HEK293 (cell line): ENCODE results near the gene ORAI2.
A peak's percentile ranks its signal among the peaks of the same experiment; 100 is the strongest.

Experiments used
- AEBP2 ChIP-seq: fragments of 450-650 bp; formaldehyde crosslinking; IDR thresholded peaks from 2 replicates; pipeline ENCODE4 v1.5.1; 2016; ENCODE audit warnings: missing biosample characterization, missing genetic modification characterization, borderline replicate concordance
- HOXA7 ChIP-seq: sonication (generic); formaldehyde crosslinking; IDR thresholded peaks from 2 replicates; pipeline ENCODE4 v1.8.1; 2022; ENCODE audit warnings: missing genetic modification reagents, borderline replicate concordance
- MEIS1 ChIP-seq: sonication (generic); formaldehyde crosslinking; IDR thresholded peaks from 2 replicates; pipeline ENCODE4 v1.8.1; 2022; ENCODE audit warnings: missing genetic modification reagents, mild to moderate bottlenecking, borderline replicate concordance
- PBX3 ChIP-seq: sonication (generic); formaldehyde crosslinking; IDR thresholded peaks from 2 replicates; pipeline ENCODE4 v1.8.1; 2022; ENCODE audit warnings: mild to moderate bottlenecking, moderate library complexity, missing genetic modification reagents
- PRDM6 ChIP-seq: fragments of 450-650 bp; formaldehyde crosslinking; IDR thresholded peaks from 2 replicates; pipeline ENCODE4 v1.5.1; 2017; ENCODE audit warnings: missing biosample characterization, missing genetic modification characterization
- REPIN1 ChIP-seq: fragments of 450-650 bp; formaldehyde crosslinking; IDR thresholded peaks from 2 replicates; pipeline ENCODE4 v1.5.1; 2017; ENCODE audit warnings: missing biosample characterization, missing genetic modification characterization, low read depth
- SETDB1 ChIP-seq: IDR thresholded peaks from one replicate; pipeline ENCODE4 v1.6.1; 2017; ENCODE audit warnings: mild to moderate bottlenecking, low read length, moderate library complexity, mixed read lengths; ENCODE audit not compliant: insufficient read length
- YY1 ChIP-seq: fragments of 450-650 bp; formaldehyde crosslinking; IDR thresholded peaks from 2 replicates; pipeline ENCODE4 v1.5.1; 2018; ENCODE audit warnings: missing biosample characterization, missing genetic modification characterization
- ZBTB17 ChIP-seq: fragments of 450-650 bp; formaldehyde crosslinking; IDR thresholded peaks from 2 replicates; pipeline ENCODE4 v1.5.1; 2016; ENCODE audit warnings: missing biosample characterization, missing genetic modification characterization
- ZBTB44 ChIP-seq: fragments of 450-650 bp; IDR thresholded peaks from 2 replicates; pipeline ENCODE4 v1.5.1; 2018; ENCODE audit warnings: missing biosample characterization, mild to moderate bottlenecking, missing genetic modification characterization
- ZEB2 ChIP-seq: fragments of 450-650 bp; formaldehyde crosslinking; IDR thresholded peaks from 2 replicates; pipeline ENCODE4 v1.5.1; 2016; ENCODE audit warnings: missing biosample characterization, missing genetic modification characterization
- ZNF114 ChIP-seq: fragments of 450-650 bp; formaldehyde crosslinking; IDR thresholded peaks from 2 replicates; pipeline ENCODE4 v1.5.0; 2017; ENCODE audit warnings: missing biosample characterization, missing genetic modification characterization
- ZNF157 ChIP-seq: fragments of 450-650 bp; formaldehyde crosslinking; IDR thresholded peaks from 2 replicates; pipeline ENCODE4 v1.5.1; 2016; ENCODE audit warnings: missing biosample characterization, missing genetic modification characterization
- ZNF18 ChIP-seq: fragments of 450-650 bp; formaldehyde crosslinking; IDR thresholded peaks from 2 replicates; pipeline ENCODE4 v1.5.1; 2016; ENCODE audit warnings: missing biosample characterization, missing genetic modification characterization
- ZNF202 ChIP-seq: fragments of 450-650 bp; formaldehyde crosslinking; IDR thresholded peaks from 2 replicates; pipeline ENCODE4 v1.5.1; 2016; ENCODE audit warnings: missing biosample characterization, missing genetic modification characterization, borderline replicate concordance
- ZNF274 ChIP-seq, 2 experiments: fragments of 200-500 bp in 1 of 2; fragments of 450-650 bp in 1 of 2; sonication (Bioruptor generic) in 1 of 2; formaldehyde crosslinking in 1 of 2; IDR thresholded peaks; 2 replicates each; pipeline versions ENCODE4 v1.5.1 to v1.6.1; 2014 to 2016; ENCODE audit warnings: borderline replicate concordance in 1 of 2, inconsistent platforms in 1 of 2, low read length in 1 of 2, missing biosample characterization in 1 of 2, missing genetic modification characterization in 1 of 2
- ZNF324 ChIP-seq: fragments of 450-650 bp; formaldehyde crosslinking; IDR thresholded peaks from 2 replicates; pipeline ENCODE4 v1.5.1; 2016; ENCODE audit warnings: missing biosample characterization, missing genetic modification characterization
- ZNF350 ChIP-seq: fragments of 450-650 bp; formaldehyde crosslinking; IDR thresholded peaks from 2 replicates; pipeline ENCODE4 v1.5.0; 2017; ENCODE audit warnings: missing biosample characterization, mild to moderate bottlenecking, missing genetic modification characterization
- ZNF416 ChIP-seq: fragments of 450-650 bp; formaldehyde crosslinking; IDR thresholded peaks from 2 replicates; pipeline ENCODE4 v1.5.1; 2016; ENCODE audit warnings: missing biosample characterization, missing genetic modification characterization
- ZNF501 ChIP-seq: fragments of 450-650 bp; formaldehyde crosslinking; IDR thresholded peaks from 2 replicates; pipeline ENCODE4 v1.5.1; 2016; ENCODE audit warnings: missing biosample characterization, missing genetic modification characterization
- ZNF544 ChIP-seq: fragments of 450-650 bp; formaldehyde crosslinking; IDR thresholded peaks from 2 replicates; pipeline ENCODE4 v1.5.0; 2017; ENCODE audit warnings: missing biosample characterization, missing genetic modification characterization
- ZNF645 ChIP-seq: fragments of 450-650 bp; formaldehyde crosslinking; IDR thresholded peaks from 2 replicates; pipeline ENCODE4; 2016; ENCODE audit warnings: missing biosample characterization, missing genetic modification characterization
- ZNF701 ChIP-seq: fragments of 450-650 bp; formaldehyde crosslinking; IDR thresholded peaks from 2 replicates; pipeline ENCODE4 v1.5.1; 2016; ENCODE audit warnings: missing biosample characterization, missing genetic modification characterization
- ZNF768 ChIP-seq: fragments of 450-650 bp; formaldehyde crosslinking; IDR thresholded peaks from 2 replicates; pipeline ENCODE4 v1.5.1; 2018; ENCODE audit warnings: missing biosample characterization, mild to moderate bottlenecking, missing genetic modification characterization
- ZNF777 ChIP-seq: fragments of 450-650 bp; formaldehyde crosslinking; IDR thresholded peaks from 2 replicates; pipeline ENCODE4 v1.5.1; 2017; ENCODE audit warnings: missing biosample characterization, missing genetic modification characterization, borderline replicate concordance
- ZNF843 ChIP-seq: fragments of 450-650 bp; formaldehyde crosslinking; IDR thresholded peaks from 2 replicates; pipeline ENCODE4 v1.5.1; 2016; ENCODE audit warnings: missing biosample characterization, missing genetic modification characterization
- TF ChIP-seq, protein P1 (sequence below): fragments of 450-650 bp; formaldehyde crosslinking; IDR thresholded peaks from 2 replicates; pipeline ENCODE4 v1.5.1; 2017; ENCODE audit warnings: missing biosample characterization, missing genetic modification characterization
- TF ChIP-seq, protein P2 (sequence below): IDR thresholded peaks from 2 replicates; pipeline ENCODE4 v1.6.1; 2011; ENCODE audit warnings: mild to moderate bottlenecking, low read depth, low read length, borderline replicate concordance

ORAI2 gene

DNA sequence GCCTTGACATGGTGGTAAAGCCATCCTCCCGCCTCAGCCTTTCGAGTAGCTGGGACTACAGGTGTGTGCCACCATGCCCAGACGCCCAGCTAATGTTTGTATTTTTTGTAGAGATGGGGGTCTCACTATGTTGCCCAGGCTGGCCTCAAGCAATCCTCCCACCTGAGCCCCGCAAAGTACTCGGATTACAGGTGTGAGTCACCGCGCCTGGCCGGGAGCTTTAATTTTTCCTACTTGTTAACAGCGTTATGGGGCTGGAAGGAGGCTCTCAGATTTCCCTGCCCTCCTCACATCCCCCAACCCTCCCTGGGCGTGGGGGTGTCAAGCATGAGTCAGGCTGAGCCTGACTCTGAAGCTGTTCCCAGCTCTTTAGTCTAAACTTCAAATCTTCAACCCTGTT, 23.0 kb downstream of the ORAI2 start (continued):
- TF ChIP-seq ZNF701 (tag by site-specific recombination) = no peak
- TF ChIP-seq, protein P1, sequence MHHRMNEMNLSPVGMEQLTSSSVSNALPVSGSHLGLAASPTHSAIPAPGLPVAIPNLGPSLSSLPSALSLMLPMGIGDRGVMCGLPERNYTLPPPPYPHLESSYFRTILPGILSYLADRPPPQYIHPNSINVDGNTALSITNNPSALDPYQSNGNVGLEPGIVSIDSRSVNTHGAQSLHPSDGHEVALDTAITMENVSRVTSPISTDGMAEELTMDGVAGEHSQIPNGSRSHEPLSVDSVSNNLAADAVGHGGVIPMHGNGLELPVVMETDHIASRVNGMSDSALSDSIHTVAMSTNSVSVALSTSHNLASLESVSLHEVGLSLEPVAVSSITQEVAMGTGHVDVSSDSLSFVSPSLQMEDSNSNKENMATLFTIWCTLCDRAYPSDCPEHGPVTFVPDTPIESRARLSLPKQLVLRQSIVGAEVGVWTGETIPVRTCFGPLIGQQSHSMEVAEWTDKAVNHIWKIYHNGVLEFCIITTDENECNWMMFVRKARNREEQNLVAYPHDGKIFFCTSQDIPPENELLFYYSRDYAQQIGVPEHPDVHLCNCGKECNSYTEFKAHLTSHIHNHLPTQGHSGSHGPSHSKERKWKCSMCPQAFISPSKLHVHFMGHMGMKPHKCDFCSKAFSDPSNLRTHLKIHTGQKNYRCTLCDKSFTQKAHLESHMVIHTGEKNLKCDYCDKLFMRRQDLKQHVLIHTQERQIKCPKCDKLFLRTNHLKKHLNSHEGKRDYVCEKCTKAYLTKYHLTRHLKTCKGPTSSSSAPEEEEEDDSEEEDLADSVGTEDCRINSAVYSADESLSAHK (tag by site-specific recombination) = 0 out of 2 replicates have a peak, but pooled peaks have one; percentile 12
- no peak for TF ChIP-seq ZNF157 (tag by site-specific recombination)
- no peak for TF ChIP-seq ZNF777 (tag by site-specific recombination)
- TF ChIP-seq HOXA7 (CRISPR knock-in tag) = no peak
- no peak for TF ChIP-seq ZNF843 (tag by site-specific recombination)
- TF ChIP-seq ZNF645 = no peak
- no peak for TF ChIP-seq ZNF501 (tag by site-specific recombination)
- no peak for TF ChIP-seq MEIS1 (CRISPR knock-in tag)
- no peak for TF ChIP-seq YY1 (tag by site-specific recombination)
- TF ChIP-seq AEBP2 (tag by site-specific recombination) = no peak
- TF ChIP-seq ZNF350 = no peak
- peak; percentile 40 for TF ChIP-seq ZBTB17 (tag by site-specific recombination)
- TF ChIP-seq PBX3 (CRISPR knock-in tag) = no peak
- TF ChIP-seq ZEB2 (tag by site-specific recombination) = peak; percentile 87
- no peak for TF ChIP-seq ZNF768 (tag by site-specific recombination)
- TF ChIP-seq ZNF202 (tag by site-specific recombination) = no peak
- no peak for TF ChIP-seq ZNF114 (tag by site-specific recombination)
- TF ChIP-seq ZBTB44 (tag by site-specific recombination) = no peak
- TF ChIP-seq REPIN1 (tag by site-specific recombination) = no peak
- TF ChIP-seq ZNF544 (tag by site-specific recombination) = no peak
- no peak for TF ChIP-seq ZNF324 (tag by site-specific recombination)
- TF ChIP-seq ZNF416 (tag by site-specific recombination) = no peak
- TF ChIP-seq ZNF274 (IDR thresholded peaks at IDR 0.05; ENCODE audit: low read length) = no peak
- no peak for TF ChIP-seq ZNF274 (tag by site-specific recombination; IDR thresholded peaks at IDR 0.05; ENCODE audit: borderline replicate concordance)
- no peak for TF ChIP-seq SETDB1
- no peak for TF ChIP-seq PRDM6
- TF ChIP-seq, protein P2, sequence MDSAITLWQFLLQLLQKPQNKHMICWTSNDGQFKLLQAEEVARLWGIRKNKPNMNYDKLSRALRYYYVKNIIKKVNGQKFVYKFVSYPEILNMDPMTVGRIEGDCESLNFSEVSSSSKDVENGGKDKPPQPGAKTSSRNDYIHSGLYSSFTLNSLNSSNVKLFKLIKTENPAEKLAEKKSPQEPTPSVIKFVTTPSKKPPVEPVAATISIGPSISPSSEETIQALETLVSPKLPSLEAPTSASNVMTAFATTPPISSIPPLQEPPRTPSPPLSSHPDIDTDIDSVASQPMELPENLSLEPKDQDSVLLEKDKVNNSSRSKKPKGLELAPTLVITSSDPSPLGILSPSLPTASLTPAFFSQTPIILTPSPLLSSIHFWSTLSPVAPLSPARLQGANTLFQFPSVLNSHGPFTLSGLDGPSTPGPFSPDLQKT = no peak
- TF ChIP-seq ZNF18 = peak; percentile 60; the same call in 1 of the 2 replicates
